ENCODE results near the gene ABLIM1.

ABLIM1 gene

DNA sequence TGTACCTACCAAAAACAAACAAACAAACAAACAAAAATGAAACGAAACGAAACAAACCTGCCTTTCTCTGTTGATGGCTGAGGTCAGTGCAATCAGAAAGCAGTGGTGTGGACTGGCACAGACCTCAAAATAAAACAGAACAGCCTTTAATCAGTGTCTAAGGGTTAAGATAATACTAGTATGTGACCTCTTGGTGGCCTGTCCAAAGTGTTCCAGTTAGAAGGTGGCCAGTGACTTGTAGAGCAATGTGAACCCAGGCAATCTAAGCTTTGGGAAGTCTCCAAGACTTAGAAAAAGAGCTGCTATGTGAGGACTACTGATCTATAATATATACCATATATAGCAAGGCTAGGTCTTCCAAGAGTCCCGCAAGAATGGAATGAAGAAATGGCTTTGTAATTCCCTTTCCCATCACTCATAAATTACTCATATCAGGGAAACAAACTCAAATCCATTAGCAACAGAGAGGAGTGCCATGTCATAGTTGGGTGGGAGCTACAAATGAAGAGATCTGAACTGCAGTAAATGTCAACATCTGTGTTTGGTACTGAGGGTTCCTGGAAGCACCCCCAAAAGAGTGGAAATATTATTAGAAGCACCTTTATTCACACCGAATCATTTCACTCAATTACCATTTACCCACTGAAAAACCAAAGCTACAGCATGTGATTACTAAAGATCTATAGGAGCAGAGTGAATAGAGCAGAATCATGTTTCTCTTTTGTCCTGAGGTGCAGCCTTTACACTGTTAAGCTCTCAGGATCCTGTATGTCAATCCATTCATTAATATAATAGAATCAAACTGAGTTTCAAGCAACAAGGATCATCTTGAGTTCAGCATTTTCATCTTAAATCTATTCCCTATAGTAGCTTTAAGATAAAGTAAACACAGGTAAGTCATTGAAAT, 28.0 kb downstream of the ABLIM1 start:
- peak overlapping the region; percentile 82 for H3K4me3 ChIP-seq (ENCODE audit: low read length)
- no peak for DNase-seq (ENCODE audit: low read depth)
- no peak for TF ChIP-seq CTCF (conservative IDR thresholded peaks at IDR 0.05; ENCODE audit: low read depth, low read length)

DNA sequence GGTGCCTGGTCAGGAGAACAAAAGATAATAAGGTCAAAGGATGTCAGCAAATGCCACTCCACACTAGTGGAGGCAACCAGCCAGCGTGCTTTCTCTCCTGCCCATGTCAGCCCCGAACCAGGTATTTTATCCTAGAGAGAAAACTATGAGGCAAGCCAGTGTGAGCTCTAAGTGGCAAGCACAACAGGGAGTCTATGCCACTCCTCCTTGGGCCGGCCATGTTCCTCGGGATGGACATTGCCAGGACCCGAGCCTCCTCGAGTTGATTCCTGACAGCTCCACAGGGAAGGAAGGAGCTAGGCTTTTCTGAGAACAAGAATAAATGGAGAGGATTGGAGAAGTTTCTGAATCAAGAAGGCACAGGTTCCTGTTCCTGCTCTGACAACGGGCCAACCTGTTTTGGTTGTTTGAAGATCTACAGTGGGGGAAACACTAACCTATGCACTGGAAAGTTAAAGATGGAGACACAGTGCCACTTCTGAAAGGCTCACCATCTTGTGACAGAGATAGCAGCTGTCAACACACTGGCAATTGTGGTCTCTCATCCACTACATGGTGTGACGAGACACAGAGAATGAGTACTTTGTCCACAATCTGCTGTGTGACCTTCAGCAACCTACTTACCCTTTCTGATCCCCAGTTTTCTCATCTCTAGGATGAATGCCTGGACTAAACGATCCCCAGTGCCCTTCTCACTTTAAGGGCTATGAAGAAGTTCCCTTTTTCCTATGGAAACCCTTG, 28.8 kb downstream of the ABLIM1 start:
- no peak overlapping the region for H3K4me3 ChIP-seq (ENCODE audit: low read length)
- no peak for DNase-seq (ENCODE audit: low read depth)
- no peak for TF ChIP-seq CTCF (conservative IDR thresholded peaks at IDR 0.05; ENCODE audit: low read depth, low read length)

- no peak for TF ChIP-seq CTCF (conservative IDR thresholded peaks at IDR 0.05; ENCODE audit: low read depth, low read length)
- H3K4me3 ChIP-seq (ENCODE audit: low read length), result no peak overlapping the region
- no peak for DNase-seq (ENCODE audit: low read depth)
These were observed 30.0 kb downstream of the ABLIM1 start for GRCh38 chr10:114628106-114628505.

DNA sequence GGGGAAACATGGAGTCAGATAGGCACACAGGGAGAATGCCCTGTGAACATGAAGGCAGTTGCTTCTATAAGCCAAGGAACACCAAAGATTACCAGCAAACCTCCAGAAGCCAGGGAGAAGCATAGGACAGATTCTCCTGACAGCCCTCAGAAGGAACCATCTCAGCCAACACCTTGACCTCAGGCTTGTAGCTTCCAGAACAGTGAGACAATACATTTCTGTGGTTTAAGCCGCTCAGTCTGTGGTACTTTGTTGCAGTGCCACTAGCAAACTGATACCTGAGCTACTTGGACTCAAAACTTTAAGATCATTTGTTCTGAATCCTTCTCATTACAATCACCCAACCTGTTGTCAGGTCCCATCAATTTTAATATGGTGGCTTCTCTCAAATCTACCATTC, 31.2 kb downstream of the ABLIM1 start:
- no peak overlapping the region for H3K4me3 ChIP-seq (ENCODE audit: low read length)
- no peak for DNase-seq (ENCODE audit: low read depth)
- no peak for TF ChIP-seq CTCF (conservative IDR thresholded peaks at IDR 0.05; ENCODE audit: low read depth, low read length)

- no peak for TF ChIP-seq CTCF (conservative IDR thresholded peaks at IDR 0.05; ENCODE audit: low read depth, low read length)
- DNase-seq (ENCODE audit: low read depth), result no peak
- no peak overlapping the region for H3K4me3 ChIP-seq (ENCODE audit: low read length)
These were observed 32.9 kb downstream of the ABLIM1 start for GRCh38 chr10:114624951-114625780.

DNA sequence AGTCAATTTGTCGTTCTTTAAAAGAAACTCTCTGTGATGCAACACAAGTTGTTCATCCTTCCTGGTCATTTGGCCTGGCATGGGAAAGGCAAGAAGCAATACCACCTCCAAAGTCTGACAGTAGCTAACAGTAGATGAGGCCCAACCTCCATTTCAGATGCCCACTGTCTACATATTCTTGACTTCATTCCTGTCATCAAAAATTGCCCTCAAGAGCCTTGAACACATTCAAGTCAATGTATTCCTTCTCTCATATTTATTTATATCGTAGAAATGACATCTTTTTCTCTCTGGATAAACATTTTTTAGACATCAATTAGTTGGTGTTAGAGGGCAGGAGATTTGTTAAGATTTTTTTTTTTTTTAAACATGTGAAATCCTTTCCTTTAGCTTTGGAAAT, 33.7 kb downstream of the ABLIM1 start:
- DNase-seq (ENCODE audit: low read depth), result no peak
- no peak overlapping the region for H3K4me3 ChIP-seq (ENCODE audit: low read length)
- no peak for TF ChIP-seq CTCF (conservative IDR thresholded peaks at IDR 0.05; ENCODE audit: low read depth, low read length)
